Measurements from ENCODE around the gene GTPBP6.

GTPBP6 gene

GRCh38 chrX:259692-260355 lies 58.8 kb downstream of the GTPBP6 start:
- TF ChIP-seq GATA3 (IDR thresholded peaks at IDR 0.05; ENCODE audit: low read depth, low read length) (no peak), GATA2 (IDR thresholded peaks at IDR 0.05; ENCODE audit: low read depth, low read length) (no peak)

- TF ChIP-seq GATA2 (IDR thresholded peaks at IDR 0.05; ENCODE audit: low read depth, low read length) (no peak), GATA3 (IDR thresholded peaks at IDR 0.05; ENCODE audit: low read depth, low read length) (no peak)
These were observed 60.1 kb downstream of the GTPBP6 start for GRCh38 chrX:258291-259040.

- no peak for TF ChIP-seq GATA3 (IDR thresholded peaks at IDR 0.05; ENCODE audit: low read depth, low read length)
- TF ChIP-seq GATA2 (IDR thresholded peaks at IDR 0.05; ENCODE audit: low read depth, low read length) = no peak
These were observed 60.8 kb downstream of the GTPBP6 start for GRCh38 chrX:257681-258289.

GRCh38 chrX:255923-256331 lies 62.7 kb downstream of the GTPBP6 start:
- TF ChIP-seq GATA3 (IDR thresholded peaks at IDR 0.05; ENCODE audit: low read depth, low read length) (no peak), GATA2 (IDR thresholded peaks at IDR 0.05; ENCODE audit: low read depth, low read length) (no peak)

Measured in SH-SY5Y (cell line).